ENCODE data around the gene OPCML. TPM values are rescaled to one million over a fixed set of nuclear protein-coding genes. Genes with fewer than 3 reads are reported as not detected.

OPCML gene
- total RNA-seq, 1 donor from 2014 or later, result not detected

DNA sequence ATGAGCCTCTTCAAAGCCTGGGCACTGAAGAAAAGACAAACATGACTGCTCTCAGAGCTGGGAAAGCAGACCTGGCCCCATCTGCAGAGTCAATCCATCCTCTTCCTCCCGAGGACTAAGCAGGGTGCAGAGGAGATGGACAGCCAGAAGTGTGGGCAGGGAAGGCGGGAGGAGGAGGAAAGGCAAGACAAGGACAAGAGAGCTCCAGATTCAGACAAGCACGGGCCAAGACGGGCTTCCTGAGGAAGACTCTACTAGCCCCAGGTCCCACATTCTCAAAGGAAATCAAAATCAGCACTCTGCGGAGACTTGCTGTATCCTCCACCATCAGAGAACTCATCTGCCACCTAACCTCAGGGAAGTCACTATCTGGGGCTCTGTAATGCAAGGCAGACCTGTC is 28.5 kb downstream of the OPCML start:
- DNase-seq (ENCODE audit: low read depth in 2 of 2), result no peak

DNA sequence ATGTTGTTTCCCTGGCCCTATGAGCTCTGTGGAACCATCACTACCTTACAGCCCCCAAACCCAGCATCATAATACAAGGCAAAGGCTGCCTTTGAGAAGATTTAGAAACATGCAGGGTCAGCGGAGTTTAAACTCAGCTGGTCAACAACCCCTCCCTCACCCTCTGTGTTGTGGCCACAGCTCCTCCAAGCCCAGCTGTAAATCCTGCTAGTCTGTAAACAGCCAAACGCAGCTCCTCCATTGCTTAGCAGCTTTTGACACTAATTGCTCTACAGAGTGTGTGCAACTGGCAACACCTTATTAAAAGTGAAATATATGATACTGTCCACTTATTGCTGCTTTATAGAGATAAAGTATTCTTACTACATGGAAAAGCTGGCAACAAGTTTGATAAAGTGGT is 29.1 kb downstream of the OPCML start:
- DNase-seq (ENCODE audit: low read depth in 2 of 2), result no peak

DNA sequence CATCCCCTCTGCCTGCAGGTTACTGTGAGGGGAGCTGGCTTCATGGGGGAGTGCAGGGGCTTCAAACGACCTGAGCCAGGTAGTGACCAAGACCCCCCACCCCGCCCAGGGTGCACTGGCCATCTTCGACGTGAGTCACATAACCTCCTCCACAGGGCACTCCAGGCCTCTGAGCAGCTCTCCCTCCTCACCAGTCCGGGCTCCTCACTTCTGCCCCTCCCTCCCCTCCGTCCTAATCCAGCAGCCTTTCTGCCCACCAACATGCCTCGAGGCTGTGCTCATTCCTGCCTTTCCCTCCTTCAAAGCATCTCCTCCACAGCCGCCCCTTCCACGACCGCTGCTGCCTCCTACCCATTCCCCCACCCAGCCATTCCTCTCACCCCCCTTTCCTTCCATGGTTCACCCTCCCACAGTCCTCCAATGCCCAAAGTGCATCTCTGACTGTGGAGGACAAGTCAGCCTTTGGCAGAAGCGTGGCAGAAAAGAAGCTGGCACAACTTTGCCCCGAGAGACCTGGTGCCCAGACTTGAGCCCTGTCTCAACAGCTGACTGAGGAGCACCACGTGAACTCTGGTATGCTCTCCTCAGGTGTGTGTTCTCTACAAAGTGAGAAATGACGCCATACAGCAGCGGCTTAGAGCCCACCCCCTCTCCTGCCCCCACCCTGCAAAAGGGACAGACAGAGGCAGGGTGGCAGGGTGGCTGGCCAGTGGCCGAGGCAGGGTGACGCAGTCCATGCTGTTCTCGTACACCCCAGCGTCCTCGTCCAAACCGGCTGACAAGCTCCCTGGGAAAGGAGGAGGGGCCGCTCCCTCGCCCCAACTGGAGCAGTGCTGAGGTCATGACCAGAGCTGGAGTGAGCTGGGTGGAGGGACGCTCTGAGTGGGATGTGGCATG is 30.4 kb downstream of the OPCML start:
- DNase-seq (ENCODE audit: low read depth in 2 of 2), result no peak

DNA sequence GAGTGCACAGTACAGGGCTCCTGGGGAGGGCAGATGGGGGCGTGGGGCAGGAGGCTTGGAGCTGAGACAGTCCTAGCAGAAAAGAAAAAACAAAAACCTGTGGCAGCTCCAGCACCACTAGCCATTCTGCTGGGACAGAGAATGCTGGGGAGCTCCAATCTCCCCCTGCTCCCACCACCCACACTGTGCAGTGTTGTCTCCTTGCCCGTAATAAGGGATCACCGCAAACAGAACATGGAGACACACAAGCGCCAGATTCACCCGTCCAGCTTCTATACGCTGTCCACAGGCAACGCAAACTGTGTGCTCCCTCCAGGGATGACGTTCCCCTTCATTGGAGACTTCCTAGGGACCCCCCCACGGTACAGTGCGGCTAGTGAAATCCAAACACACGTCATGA is 31.4 kb downstream of the OPCML start:
- DNase-seq (ENCODE audit: low read depth in 2 of 2), result no peak

DNA sequence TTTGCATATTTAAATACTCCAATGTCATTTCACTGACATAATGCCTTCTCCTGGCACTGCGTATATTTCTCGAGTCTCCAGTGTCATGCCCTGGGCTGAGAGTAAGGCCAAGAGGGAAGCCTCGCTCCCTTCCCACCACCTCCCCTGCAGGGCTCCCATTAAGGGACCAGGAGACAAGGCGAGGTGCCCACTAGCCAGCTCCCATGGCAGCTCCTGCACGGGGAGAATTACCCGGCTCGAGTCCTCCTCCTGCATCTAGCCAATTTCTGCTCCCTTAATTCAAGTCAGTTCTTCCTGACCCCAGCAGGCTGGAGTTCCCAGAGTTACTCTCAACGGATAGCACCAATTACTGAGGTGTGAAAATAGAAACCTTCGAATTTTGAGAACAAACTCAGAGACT is 31.9 kb downstream of the OPCML start:
- no peak for DNase-seq (ENCODE audit: low read depth in 2 of 2)

DNA sequence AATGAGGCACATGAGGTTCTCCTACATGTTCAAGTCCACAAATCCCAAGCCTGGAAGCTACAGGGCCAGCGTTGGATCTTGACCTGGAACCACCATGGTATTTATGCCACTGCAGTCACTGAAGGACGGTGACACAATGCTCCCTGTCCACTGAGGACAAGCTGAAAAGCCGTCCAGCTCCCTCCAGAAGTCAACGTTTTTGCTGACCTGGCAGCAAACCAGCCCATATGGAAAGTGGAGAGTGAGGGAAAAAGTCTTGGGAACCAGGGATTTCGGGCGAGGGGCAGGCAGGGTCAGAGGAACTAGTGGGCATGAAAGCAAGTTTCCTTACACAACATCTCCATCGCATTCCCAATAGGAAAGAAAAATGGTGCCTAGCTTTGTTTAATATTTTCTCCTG is 33.3 kb downstream of the OPCML start:
- no peak for DNase-seq (ENCODE audit: low read depth in 2 of 2)

DNA sequence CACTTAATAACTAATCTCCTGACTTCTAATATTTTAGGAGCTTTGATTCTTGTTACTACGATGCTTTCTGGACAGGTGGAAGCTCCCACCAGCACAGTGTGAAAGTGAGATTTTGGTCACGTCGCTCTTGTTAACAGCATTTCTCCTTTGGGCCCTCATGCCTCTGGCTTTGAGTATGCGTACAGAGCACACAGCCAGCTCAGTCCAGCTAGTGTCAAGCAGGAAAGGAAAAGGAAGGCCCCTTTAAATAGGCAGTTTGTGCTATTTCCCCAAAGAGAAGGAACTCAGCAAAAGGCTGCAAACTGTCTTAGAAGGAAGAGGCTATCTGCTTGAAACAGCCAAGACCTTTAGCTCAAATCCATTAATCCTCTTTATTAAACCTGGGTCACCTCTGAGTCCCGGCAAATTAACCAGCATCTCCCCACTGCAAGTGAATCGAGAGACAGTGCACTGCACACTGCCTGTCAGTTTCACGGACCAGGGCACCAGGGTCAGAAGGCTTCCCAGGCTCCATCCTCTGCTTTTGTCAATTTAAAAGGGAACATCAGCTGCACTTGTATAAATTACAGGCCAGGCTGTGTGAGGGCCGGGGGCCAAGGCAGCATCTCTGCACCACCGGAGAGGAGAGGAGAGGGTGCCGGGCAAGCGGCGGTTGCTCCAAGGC is 34.7 kb downstream of the OPCML start:
- no peak for DNase-seq (ENCODE audit: low read depth in 2 of 2)

DNA sequence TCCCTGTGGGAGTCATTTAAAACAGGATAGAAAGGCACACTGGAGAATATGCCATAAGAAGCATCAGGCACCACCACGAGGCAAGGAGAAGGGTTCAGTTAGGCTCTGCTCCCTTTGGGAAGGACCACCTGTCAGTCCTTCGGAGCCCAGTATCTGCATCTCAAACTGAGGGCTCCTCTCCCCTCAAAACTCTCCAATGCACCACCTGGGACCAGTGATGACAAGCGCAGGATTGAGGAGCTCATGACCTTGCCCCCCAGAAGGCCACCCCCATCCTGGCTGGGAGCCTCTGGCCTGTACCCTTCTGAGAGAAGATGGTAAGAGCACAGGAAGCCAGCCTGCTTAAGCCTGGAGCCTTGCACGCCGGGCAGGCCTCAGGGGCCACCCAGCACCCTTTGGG is 39.4 kb downstream of the OPCML start:
- no peak for DNase-seq (ENCODE audit: low read depth in 2 of 2)

DNA sequence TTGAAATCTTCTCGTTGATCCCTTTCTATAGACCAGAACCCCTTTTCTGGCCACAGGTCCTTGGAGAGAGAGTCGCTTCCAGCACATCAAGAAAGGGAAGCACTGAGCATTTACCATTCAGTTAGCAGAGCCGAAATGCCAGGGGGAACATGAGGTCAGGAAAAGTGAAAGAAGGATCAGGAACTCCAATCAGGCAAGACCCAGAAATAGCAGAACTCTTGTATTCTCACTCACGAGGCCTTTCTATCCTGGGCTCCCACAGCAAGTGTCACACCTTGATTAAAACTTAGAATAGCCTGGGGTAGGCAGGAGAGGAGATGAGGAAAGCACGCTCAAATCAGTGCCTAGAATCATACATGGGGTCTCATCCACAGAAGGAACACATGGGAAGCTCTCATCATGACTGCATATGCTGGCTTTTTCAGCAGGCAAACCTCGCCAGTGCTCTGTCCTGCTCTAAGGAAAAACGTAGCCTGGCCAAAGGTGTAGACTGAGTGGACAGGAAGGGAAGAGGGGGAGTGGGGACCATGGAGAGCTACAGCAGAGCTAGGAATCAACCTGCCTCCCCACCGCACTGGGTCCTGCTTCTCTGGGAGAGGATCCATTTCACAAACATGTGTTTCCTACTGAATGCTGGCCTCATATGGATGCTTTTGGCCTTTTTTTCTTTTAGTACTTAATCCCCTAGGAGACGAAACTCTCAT is 40.5 kb downstream of the OPCML start:
- DNase-seq (ENCODE audit: low read depth in 2 of 2), result no peak

DNA sequence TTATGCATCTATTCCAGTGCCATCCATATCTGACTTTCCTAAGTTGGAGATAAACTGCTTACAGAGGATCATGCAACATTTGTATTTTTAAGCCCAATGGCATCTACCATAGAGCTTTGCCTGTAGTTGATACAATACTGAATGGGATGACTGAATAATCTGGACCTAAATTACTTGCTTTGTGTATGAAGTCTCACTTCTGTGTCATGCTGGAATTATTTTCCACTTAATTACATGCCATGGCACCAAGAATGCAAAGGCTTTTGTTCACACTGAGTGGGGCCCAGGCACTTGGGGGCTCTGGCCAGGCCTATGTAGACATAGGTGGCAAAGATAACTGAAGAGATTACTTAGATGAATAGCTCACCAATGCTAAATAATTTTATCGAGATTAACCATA is 51.6 kb downstream of the OPCML start:
- DNase-seq (ENCODE audit: low read depth in 2 of 2), result no peak

DNA sequence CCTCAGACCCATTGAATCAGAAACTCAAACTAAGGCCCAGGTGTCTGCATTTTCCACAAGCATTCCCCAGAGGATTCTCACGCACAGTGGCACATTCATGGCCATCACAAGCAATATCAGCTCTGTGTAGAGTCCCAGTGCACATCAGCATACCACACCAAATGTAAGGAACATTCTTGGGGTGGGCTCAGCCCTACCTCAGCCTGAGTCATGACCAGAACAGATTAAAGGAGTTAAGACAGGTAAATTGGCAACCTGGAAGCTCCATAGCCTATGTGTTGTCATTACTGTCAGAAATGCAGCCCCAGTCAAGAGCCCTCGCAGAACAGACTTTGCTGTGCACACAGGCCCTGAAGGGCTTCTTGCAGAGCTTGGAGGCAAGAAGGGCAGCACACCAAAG is 53.1 kb downstream of the OPCML start:
- DNase-seq (ENCODE audit: low read depth in 2 of 2), result no peak

DNA sequence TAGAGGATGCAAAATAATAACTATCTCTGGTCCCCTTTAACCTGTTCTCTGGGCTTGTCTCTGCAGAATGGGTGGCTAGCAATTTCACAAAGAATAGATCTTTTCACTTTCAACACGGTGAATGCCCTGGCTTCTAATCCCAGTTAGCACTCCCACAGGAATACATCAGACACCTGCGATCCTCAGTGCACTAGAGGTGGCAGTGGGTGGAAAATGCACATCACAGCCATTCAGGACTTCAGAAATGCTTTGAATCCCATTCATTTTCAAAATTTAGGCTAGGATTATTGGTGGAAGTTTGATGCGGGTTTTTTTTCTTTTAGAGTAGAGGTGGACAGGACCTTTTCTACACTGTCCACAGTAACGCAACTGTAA is 55.1 kb downstream of the OPCML start:
- DNase-seq (ENCODE audit: low read depth in 2 of 2), result no peak

DNA sequence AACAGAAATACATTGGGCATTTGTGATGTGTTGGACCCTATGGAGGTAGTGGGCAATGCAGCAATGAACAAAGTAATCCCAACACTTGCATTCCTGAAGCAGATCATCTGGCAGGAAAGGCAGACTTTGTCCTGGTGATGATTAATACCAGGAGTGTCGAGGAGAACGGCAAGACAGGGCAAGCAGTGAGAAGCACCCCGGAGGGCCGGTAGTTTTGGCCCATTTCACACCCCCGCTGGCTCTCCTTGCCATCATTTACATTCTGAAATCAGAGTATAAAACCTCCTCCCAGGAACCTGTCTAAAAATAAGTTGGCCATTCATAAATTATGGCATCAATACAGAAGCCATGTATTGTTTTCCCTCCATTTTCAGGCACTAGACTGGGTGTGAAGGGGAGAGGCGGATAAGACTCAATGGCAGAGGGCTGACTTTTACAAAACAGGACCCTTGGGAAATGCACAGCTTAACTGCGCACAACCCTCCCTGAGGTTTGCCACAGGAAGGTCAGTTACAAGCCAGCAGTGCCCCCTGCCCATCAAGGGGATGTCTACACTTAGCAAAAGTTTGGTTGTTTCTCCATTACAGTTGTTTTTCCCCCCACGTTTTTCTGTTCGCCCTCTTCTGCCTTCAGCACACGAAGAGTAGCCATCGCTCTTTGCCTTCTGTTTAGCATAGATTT is 55.6 kb downstream of the OPCML start:
- DNase-seq (ENCODE audit: low read depth in 2 of 2), result no peak

DNA sequence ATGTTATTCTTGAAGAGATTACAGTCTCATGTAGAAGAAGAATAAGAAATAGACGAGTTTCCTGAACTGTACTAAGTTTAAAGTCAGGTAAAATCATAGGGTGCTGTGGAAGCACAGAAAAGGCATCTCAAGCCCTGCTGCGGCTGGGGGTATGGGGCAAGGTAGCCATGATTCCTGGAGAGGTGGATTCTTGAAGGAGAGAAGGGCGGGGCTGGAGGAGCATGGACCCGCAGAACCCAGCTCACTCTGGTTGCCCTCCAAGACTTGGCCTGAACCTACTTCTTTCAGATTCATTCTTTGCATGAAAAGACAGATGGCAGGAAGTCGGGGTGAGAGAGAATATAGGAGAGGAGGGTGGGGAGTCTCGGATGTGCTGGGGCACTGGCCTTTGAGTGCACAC is 57.8 kb downstream of the OPCML start:
- DNase-seq (ENCODE audit: low read depth in 2 of 2), result no peak

DNA sequence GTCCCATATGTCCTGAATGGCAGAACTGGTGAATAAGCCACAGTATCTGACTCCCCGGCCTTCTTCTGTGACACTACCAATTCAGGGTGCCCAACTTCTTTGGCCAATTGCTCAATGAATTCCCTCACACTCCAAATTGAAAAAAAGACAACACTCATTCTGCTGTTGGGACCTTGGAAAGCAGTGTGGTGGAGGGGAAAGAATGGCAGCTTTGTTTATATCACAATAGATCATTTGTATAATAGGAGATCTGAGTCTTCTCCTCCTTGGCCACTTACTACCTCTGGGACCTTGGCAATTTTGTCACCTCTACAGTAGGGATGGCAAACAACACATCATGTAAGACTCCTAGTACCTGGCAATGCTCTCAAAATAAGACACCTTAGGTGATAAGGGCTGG is 64.6 kb downstream of the OPCML start:
- no peak for DNase-seq (ENCODE audit: low read depth in 2 of 2)

DNA sequence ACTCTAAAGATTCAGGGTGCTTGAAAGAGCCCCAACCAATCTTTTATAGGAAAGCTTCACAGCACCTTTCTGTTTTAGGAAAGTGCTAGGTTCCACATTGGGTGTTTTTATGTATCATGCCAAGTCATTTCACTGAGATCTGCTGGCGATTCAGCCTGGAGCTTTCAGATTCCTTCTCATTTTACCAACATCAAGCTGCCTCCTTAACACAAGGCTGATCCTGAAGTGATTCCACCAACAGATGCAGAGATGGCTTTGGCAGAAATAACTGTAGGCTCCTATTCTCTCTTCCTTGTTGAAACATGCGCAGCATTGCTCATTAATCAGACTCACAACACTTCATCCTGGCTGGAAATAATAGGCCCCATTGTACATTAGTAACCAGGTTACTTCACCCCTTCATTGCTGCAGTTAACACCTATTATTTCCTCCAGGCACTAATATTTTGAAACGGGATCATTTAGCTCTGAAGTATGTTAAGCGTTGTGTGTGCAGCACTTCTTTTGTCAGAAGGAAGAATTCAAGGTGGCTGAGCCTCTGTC is 89.0 kb downstream of the OPCML start:
- DNase-seq (ENCODE audit: low read depth in 2 of 2), result no peak

DNA sequence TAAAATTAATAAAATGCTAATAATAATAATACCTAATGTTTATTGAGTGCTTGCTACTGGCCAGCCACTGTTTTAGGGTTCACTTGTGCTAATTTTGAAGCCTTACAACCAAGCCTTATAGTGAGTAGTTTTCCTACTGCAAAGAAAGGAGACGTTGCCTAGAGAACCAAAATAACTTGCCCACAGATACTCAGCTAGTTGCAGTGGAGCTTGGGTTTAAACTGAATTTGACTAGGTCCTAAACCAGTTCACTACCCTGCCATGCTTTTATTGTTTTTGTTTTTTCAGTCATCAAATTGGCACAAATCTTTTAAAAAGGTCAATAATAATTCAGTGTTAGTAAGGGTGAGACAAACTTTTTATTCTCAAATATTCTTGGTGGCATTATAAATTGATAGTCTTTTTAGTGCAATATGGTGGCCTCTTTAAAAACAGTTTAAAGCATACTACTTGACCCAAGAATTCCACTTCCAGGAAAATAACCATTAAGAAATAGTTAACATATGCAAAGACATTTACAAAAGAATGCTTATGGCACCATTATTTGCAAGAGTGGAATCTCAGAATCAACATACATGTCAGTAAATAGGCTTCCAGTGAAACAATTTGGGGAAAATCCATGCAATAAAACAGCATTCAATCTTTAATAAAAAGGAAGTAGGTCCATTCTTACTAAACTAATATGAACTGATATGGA is 90.2 kb downstream of the OPCML start:
- DNase-seq (ENCODE audit: low read depth in 2 of 2), result no peak

DNA sequence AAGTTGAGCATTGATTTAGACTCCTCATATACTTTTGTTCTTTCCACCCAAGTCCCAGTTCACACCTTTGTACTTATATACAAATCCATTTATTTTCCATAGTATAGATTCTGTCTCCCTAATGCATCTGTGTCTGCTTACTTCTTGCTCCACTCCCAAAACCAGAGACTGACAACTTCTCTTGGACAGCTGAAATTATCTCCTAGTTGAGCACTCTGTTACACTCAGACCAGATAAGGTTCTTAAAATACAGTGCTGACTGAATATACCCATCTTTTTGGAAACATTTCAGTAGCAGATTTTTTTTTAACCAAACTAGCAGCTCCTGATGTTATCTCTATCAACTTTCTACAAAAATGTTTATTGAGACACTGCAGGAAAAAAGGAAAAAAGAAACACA is 106.3 kb downstream of the OPCML start:
- no peak for DNase-seq (ENCODE audit: low read depth in 2 of 2)

DNA sequence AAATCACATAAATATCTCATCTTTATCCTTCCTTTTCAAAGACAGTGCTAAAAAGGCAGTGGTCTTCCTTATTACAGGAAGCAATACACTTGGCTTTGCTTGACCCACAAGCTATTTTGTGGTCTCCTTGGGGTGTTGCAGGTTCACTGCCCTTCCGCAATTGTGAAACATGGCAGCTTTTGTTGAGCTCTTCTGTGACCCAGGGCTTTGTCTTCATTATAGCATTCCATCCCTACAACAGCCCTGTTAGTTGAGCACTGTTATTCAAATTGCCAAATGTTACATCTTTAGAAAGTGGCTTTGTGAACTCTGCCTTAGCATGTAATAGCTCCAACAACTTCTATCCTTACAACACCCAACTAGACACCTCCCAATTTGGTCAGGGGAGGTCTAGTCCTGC is 107.1 kb downstream of the OPCML start:
- DNase-seq (ENCODE audit: low read depth in 2 of 2), result no peak

DNA sequence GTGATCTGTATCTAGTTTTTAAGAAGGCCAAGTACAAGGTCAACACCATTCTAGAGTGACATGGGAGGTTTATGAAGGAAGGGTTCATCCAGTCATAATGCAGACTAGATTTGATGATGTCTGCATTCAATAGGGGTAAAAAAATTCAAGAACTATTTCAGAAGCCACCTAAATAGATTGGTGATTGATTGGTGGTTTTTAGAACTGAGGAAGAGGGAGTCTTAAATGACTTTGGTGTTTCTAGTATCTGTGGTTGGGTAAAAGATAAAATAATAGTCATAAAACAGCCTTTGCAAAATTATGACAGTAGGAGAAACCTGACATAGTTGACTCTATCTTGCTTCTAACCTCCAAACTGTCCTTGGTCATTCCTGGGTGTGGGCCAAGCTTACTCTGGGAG is 114.1 kb downstream of the OPCML start:
- DNase-seq (ENCODE audit: low read depth in 2 of 2), result no peak

DNA sequence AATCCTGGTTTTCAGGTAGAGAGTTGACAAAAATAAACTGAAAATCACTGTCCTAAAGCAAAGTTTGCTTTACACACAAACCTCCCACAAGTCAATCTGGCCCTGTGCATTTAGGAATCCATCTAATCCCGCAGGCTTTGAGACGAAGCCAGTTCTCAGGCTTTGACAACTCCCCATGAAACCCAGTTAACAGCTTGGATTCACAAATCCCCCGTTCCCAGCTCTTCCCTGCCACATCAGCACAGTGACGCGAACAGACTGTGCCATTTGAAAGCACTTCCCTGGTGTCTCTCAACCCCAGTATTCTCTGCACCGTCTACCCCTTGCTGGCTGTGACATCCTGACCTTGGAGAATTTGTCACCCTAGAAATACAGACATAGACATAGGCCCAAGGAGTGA is 117.8 kb downstream of the OPCML start:
- no peak for DNase-seq (ENCODE audit: low read depth in 2 of 2)

All from dermis microvascular lymphatic vessel endothelial cell (primary cell).